HG03342 (cell line): ENCODE measurements around the gene MOSPD3.
"Not testable (repeated sequence)": the region's sequence is repeated elsewhere in the genome, so short reads cannot be mapped to it uniquely, and the experiment has no call there.

Experiments used
- ATAC-seq: cut with Tn5 transposase; IDR thresholded peaks from one replicate; pipeline ENCODE4 v1.9.1; 2021; ENCODE audit warnings: mild to moderate bottlenecking, moderate library complexity; ENCODE audit not compliant: unreplicated experiment

Gene MOSPD3

DNA sequence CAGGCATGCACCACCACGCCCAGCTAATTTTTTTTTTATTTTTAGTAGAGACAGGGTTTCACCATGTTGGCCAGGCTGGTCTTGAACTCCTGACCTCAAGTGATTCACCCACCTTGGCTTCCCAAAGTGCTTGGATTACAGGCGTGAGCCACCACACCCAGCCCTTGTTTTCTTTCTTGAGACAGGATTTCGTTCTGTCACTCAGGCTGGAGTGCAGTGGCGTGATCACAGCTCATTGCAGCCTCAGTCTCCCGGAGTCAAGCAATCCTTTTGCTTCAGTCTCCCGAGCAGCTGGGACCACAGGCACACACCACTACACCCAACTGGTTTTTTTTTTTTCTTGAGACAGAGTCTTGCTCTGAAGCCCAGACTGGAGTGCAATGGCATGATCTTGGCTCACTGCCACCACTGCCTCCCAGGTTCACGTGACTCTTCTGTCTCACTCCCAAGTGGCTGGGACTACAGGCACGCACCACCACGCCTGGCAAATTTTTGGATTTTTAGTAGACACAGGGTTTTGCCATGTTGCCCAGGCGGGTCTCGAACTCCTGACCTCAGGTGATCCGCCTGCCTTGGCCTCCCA lies 49.9 kb downstream of the MOSPD3 start:
- ATAC-seq: not testable (repeated sequence)
